Panc1 (cell line): ENCODE data around the gene DUSP10. TPM values are rescaled to one million over a fixed set of nuclear protein-coding genes. Genes with fewer than 3 reads are reported as not detected.

Source experiments
- ATAC-seq: fragments of 200-7000 bp; cut with Tn5 transposase; 2 replicates; pipeline ENCODE4 v1.9.1; 2020; ENCODE audit warnings: mild to moderate bottlenecking, moderate library complexity
- BruUV-seq: library from RNA; stranded (reverse); fragments of 400-500 nt; replicated peaks from 2 replicates; lab custom pipeline; 2021; lab: Mats Ljungman, UMichigan
- CTCF ChIA-PET: fragments of 300-600 bp; sonication (Branson Sonifier 250); formaldehyde crosslinking; loops from one replicate; lab custom pipeline; 2022; ENCODE audit warnings: antibody characterized with exemption; lab: Charles Lee
- POLR2A ChIA-PET: fragments of 300-600 bp; sonication (Branson Sonifier 250); formaldehyde crosslinking; loops from one replicate; lab custom pipeline; 2022; ENCODE audit warnings: antibody characterized with exemption; lab: Charles Lee
- DNase-seq: peaks from one replicate; pipeline ENCODE4 v3.0.0-alpha.2; 2010; ENCODE audit warnings: low read depth, low spot score
- H3K27ac ChIP-seq: 2 replicates; pipeline ENCODE4 v1.5.1; 2011; ENCODE audit warnings: mild to moderate bottlenecking, low read length, inconsistent platforms
- H3K27me3 ChIP-seq: fragments of 200-500 bp; sonication (Bioruptor generic); 2 replicates; pipeline ENCODE4 v1.6.0; 2014; ENCODE audit warnings: low read length, inconsistent platforms; ENCODE audit not compliant: control insufficient read depth, insufficient read depth
- H3K36me3 ChIP-seq: fragments of 200-500 bp; sonication (Bioruptor generic); 2 replicates; pipeline ENCODE4 v1.5.1; 2014; ENCODE audit warnings: inconsistent platforms, mild to moderate bottlenecking, low read length, moderate library complexity; ENCODE audit not compliant: control insufficient read depth, insufficient read depth
- H3K4me1 ChIP-seq: 2 replicates; pipeline ENCODE4 v1.5.1; 2011; ENCODE audit warnings: inconsistent platforms, mild to moderate bottlenecking, low read length, moderate library complexity; ENCODE audit not compliant: control insufficient read depth, insufficient read depth
- H3K4me3 ChIP-seq, 2 experiments: 2 replicates each; pipeline ENCODE4 v1.5.1; 2011 to 2012; ENCODE audit warnings: low read depth in 2 of 2, low read length in 2 of 2, mild to moderate bottlenecking in 2 of 2, inconsistent platforms in 1 of 2, moderate library complexity in 1 of 2
- H3K9me3 ChIP-seq: fragments of 200-500 bp; sonication (Bioruptor generic); 2 replicates; pipeline ENCODE4 v1.5.1; 2014; ENCODE audit warnings: low read depth, mild to moderate bottlenecking, inconsistent platforms, low read length, moderate library complexity; ENCODE audit not compliant: control insufficient read depth, insufficient read depth
- POLR2AphosphoS5 ChIP-seq: IDR thresholded peaks from 2 replicates; pipeline ENCODE4 v1.6.1; 2012; ENCODE audit warnings: mild to moderate bottlenecking, low read depth, low read length, moderate library complexity
- REST ChIP-seq, 2 experiments: IDR thresholded peaks; 2 replicates each; pipeline ENCODE4 v1.6.1; 2011 to 2012; ENCODE audit warnings: low read depth in 2 of 2, control low read depth in 1 of 2, low read length in 1 of 2, mild to moderate bottlenecking in 1 of 2, moderate library complexity in 1 of 2; ENCODE audit not compliant: insufficient read depth in 1 of 2
- SIN3A ChIP-seq: IDR thresholded peaks from 2 replicates; pipeline ENCODE4 v1.6.1; 2012; ENCODE audit warnings: low read depth, mild to moderate bottlenecking, low read length, moderate library complexity, borderline replicate concordance; ENCODE audit not compliant: insufficient read depth
- TCF7L2 ChIP-seq: IDR thresholded peaks from 2 replicates; pipeline ENCODE4 v1.6.1; 2011; ENCODE audit warnings: mild to moderate bottlenecking, low read depth, low read length, inconsistent platforms
- in situ Hi-C: cut with HindIII; loops from 2 replicates; pipeline ENCODE4 v1.10.0; 2016; ENCODE audit warnings: low sequenced_read_pairs, low pct_unique_long_range_greater_than_20kb
- intact Hi-C: fragments of 100-400 bp; cut with micrococcal nuclease; formaldehyde crosslinking; loops from one replicate; pipeline ENCODE4 v1.10.0; 2022; ENCODE audit not compliant: unreplicated experiment
- total RNA-seq: library from RNA; stranded (reverse); gene quantifications from one replicate; pipeline ENCODE4 v1.2.1, GENCODE V29; 2021; ENCODE audit not compliant: unreplicated experiment
- TF ChIP-seq, protein P1 (sequence below): fragments of 450-650 bp; IDR thresholded peaks from 2 replicates; pipeline ENCODE4 v1.5.1; 2017; ENCODE audit warnings: mild to moderate bottlenecking

DUSP10 gene
- total RNA-seq, 1 experiment from 2014 or later, result 1.4 TPM

GRCh38 chr1:221739677-221740025, 2.2 kb downstream of the DUSP10 start:
- POLR2A ChIA-PET, result interaction anchor here (0.6 kb wide), 1 partner anchor 105 kb away, joined by 3 read pairs; no protein-coding TSS in a partner anchor
- Histone ChIP-seq H3K4me1 (no peaks in the 10 kb centered on the region; the same call in 1 of the 2 replicates), H3K36me3 (peaks cover 5% of the 10 kb centered on the region; the same call in 1 of the 2 replicates), H3K27ac (no peak overlapping the region), H3K4me3 (no peak overlapping the region), H3K27me3 (no peaks in the 10 kb centered on the region; the same call in 1 of the 2 replicates), H3K9me3 (no peaks in the 10 kb centered on the region)
- BruUV-seq, result no TSS peak
- intact Hi-C loops, result loop anchor here (10.0 kb wide), 1 partner anchor 715 kb away; no protein-coding TSS in a partner anchor
- TF ChIP-seq TCF7L2, result no peak
- no peak for TF ChIP-seq POLR2AphosphoS5
- CTCF ChIA-PET, result no interaction called here
- DNase-seq (no peak), ATAC-seq (no peak)
- in situ Hi-C loops, result no loop called here

DNA sequence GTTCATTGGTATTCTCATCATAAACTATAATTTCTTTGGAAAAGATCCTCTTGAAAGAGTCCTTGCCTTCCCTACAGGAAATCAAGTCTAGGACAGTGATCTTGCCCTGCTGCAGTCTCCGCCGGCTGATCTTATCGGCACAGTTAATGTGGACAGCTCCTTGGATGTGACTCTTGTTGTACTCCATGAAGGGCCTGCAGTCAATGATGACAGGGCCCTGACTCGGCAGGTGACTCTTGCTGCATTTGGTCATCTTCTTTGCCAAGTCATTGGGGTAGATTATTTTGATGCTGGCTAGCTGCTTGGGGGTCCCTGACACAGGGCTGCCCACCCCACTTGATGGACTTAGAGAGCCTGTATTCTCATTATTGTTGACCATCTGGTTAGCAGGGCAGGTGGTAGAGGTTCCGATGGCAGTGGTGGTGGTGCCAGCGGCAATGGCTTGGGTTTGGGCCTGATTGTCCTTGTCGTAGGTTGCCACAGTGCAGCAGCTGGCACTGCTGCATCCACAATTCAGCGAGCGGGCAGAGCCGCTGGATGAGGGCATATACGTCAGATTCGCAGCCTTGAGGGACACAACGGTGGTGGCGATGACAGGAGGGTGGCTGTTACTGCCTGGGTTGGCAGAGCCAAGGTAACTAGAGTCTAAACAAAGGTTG, 2.7 kb downstream of the DUSP10 start:
- no peak overlapping the region for H3K4me3 ChIP-seq
- in situ Hi-C loops (no loop called here), intact Hi-C loops (no loop called here)
- H3K4me1 ChIP-seq, result no peaks in the 10 kb centered on the region; the same call in 1 of the 2 replicates
- no peaks in the 10 kb centered on the region; the same call in 1 of the 2 replicates for H3K27me3 ChIP-seq
- peaks cover 5% of the 10 kb centered on the region; the same call in 1 of the 2 replicates for H3K36me3 ChIP-seq
- no peak for DNase-seq
- no TSS peak for BruUV-seq
- ChIA-PET CTCF (no interaction called here), POLR2A (interaction anchor here (0.6 kb wide), 1 partner anchor 105 kb away, joined by 3 read pairs; no protein-coding TSS in a partner anchor)
- no peak for ATAC-seq
- TF ChIP-seq TCF7L2, result no peak
- TF ChIP-seq SIN3A, result no peak
- TF ChIP-seq, protein P1, sequence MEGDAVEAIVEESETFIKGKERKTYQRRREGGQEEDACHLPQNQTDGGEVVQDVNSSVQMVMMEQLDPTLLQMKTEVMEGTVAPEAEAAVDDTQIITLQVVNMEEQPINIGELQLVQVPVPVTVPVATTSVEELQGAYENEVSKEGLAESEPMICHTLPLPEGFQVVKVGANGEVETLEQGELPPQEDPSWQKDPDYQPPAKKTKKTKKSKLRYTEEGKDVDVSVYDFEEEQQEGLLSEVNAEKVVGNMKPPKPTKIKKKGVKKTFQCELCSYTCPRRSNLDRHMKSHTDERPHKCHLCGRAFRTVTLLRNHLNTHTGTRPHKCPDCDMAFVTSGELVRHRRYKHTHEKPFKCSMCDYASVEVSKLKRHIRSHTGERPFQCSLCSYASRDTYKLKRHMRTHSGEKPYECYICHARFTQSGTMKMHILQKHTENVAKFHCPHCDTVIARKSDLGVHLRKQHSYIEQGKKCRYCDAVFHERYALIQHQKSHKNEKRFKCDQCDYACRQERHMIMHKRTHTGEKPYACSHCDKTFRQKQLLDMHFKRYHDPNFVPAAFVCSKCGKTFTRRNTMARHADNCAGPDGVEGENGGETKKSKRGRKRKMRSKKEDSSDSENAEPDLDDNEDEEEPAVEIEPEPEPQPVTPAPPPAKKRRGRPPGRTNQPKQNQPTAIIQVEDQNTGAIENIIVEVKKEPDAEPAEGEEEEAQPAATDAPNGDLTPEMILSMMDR, result no peak
- no peak for TF ChIP-seq REST (IDR thresholded peaks at IDR 0.05; ENCODE audit: insufficient read depth in 1 of 2, low read depth in 2 of 2, low read length in 1 of 2)
- TF ChIP-seq POLR2AphosphoS5, result no peak
- no peaks in the 10 kb centered on the region for H3K9me3 ChIP-seq
- no peak overlapping the region for H3K27ac ChIP-seq

- TF ChIP-seq POLR2AphosphoS5 (no peak), SIN3A (no peak), TCF7L2 (no peak), REST (IDR thresholded peaks at IDR 0.05; ENCODE audit: insufficient read depth in 1 of 2, low read depth in 2 of 2, low read length in 1 of 2) (no peak)
- TF ChIP-seq, protein P1, result no peak
- CTCF ChIA-PET, result no interaction called here
- Histone ChIP-seq H3K9me3 (no peaks in the 10 kb centered on the region), H3K27ac (no peak overlapping the region), H3K27me3 (no peaks in the 10 kb centered on the region; the same call in 1 of the 2 replicates), H3K4me3 (no peak overlapping the region), H3K4me1 (no peaks in the 10 kb centered on the region), H3K36me3 (peaks cover 2% of the 10 kb centered on the region; the same call in 1 of the 2 replicates)
- ATAC-seq (no peak), DNase-seq (no peak)
- BruUV-seq, result no TSS peak
- intact Hi-C loops (no loop called here), in situ Hi-C loops (no loop called here)
- POLR2A ChIA-PET, result no interaction called here
Observed at GRCh38 chr1:221736714-221737113, 5.2 kb downstream of the DUSP10 start.
